ENCODE data around the gene ST3GAL2.
"Not testable (repeated sequence)": the region's sequence is repeated elsewhere in the genome, so short reads cannot be mapped to it uniquely, and the experiment has no call there.

Gene ST3GAL2

GRCh38 chr16:70467113-70467512, 28.2 kb upstream of the ST3GAL2 start:
- no peak for DNase-seq (ENCODE audit: low read depth)

GRCh38 chr16:70466805-70467076, 27.8 kb upstream of the ST3GAL2 start:
- DNase-seq (ENCODE audit: low read depth), result no peak

GRCh38 chr16:70465999-70466804, 27.3 kb upstream of the ST3GAL2 start:
- no peak for DNase-seq (ENCODE audit: low read depth)

- DNase-seq (ENCODE audit: low read depth), result no peak
Measured at GRCh38 chr16:70463235-70463634, 24.3 kb upstream of the ST3GAL2 start.

GRCh38 chr16:70460737-70461261, 21.9 kb upstream of the ST3GAL2 start:
- DNase-seq (ENCODE audit: low read depth), result no peak

GRCh38 chr16:70457446-70458166, 18.7 kb upstream of the ST3GAL2 start:
- DNase-seq (ENCODE audit: low read depth), result no peak

- DNase-seq (ENCODE audit: low read depth), result no peak
Measured at GRCh38 chr16:70455910-70456309, 17.0 kb upstream of the ST3GAL2 start.

- DNase-seq (ENCODE audit: low read depth), result no peak
Measured at GRCh38 chr16:70454222-70455034, 15.5 kb upstream of the ST3GAL2 start, which contains the start of gene FCSK. FCSK (plus strand) TSS chr16:70454595; CDS start chr16:70463191, 8,596 bp downstream.

GRCh38 chr16:70453892-70454221, 15.0 kb upstream of the ST3GAL2 start:
- DNase-seq (ENCODE audit: low read depth), result no peak

GRCh38 chr16:70453117-70453891, 14.4 kb upstream of the ST3GAL2 start:
- DNase-seq (ENCODE audit: low read depth), result no peak

- not testable (repeated sequence) for DNase-seq (ENCODE audit: low read depth)
Measured at GRCh38 chr16:70451004-70451340, 12.1 kb upstream of the ST3GAL2 start.

- DNase-seq (ENCODE audit: low read depth), result not testable (repeated sequence)
Measured at GRCh38 chr16:70450142-70451003, 11.5 kb upstream of the ST3GAL2 start.

GRCh38 chr16:70448075-70448474, 9.2 kb upstream of the ST3GAL2 start:
- no peak for DNase-seq (ENCODE audit: low read depth)

GRCh38 chr16:70444249-70445063, 5.6 kb upstream of the ST3GAL2 start:
- no peak for DNase-seq (ENCODE audit: low read depth)

- DNase-seq (ENCODE audit: low read depth), result no peak
Measured at GRCh38 chr16:70442344-70442743, 3.4 kb upstream of the ST3GAL2 start.

- DNase-seq (ENCODE audit: low read depth), result no peak
Measured at GRCh38 chr16:70441406-70441990, 2.6 kb upstream of the ST3GAL2 start.

- no peak for DNase-seq (ENCODE audit: low read depth)
Measured at GRCh38 chr16:70440009-70440692, 1.3 kb upstream of the ST3GAL2 start.

- DNase-seq (ENCODE audit: low read depth), result no peak
Measured at GRCh38 chr16:70438585-70438968, 323 bp downstream of the ST3GAL2 start.

Data from GM04503 (cell line).